DMS53 (cell line): ENCODE measurements around the gene HPCAL1.

Experiments
- DNase-seq: peaks from one replicate; lab custom pipeline; 2025; lab: John Stamatoyannopoulos, UW

HPCAL1 gene

GRCh38 chr2:10355471-10356438 lies 53.1 kb downstream of the HPCAL1 start:
- DNase-seq: peak; percentile 61

- peak; percentile 19 for DNase-seq
These were observed 53.7 kb downstream of the HPCAL1 start for GRCh38 chr2:10356439-10356811.

- no peak for DNase-seq
These were observed 54.8 kb downstream of the HPCAL1 start for GRCh38 chr2:10357193-10358169.

GRCh38 chr2:10359246-10359645 lies 56.5 kb downstream of the HPCAL1 start:
- DNase-seq: no peak

- no peak for DNase-seq
These were observed 57.1 kb downstream of the HPCAL1 start for GRCh38 chr2:10359731-10360329.

- no peak for DNase-seq
These were observed 57.8 kb downstream of the HPCAL1 start for GRCh38 chr2:10360460-10360849.

- DNase-seq: no peak
These were observed 58.3 kb downstream of the HPCAL1 start for GRCh38 chr2:10360850-10361588.

- no peak for DNase-seq
These were observed 59.6 kb downstream of the HPCAL1 start for GRCh38 chr2:10362096-10362897.

GRCh38 chr2:10362898-10363454 lies 60.3 kb downstream of the HPCAL1 start:
- DNase-seq: no peak

- no peak for DNase-seq
These were observed 61.3 kb downstream of the HPCAL1 start for GRCh38 chr2:10363861-10364610.

GRCh38 chr2:10365412-10365811 lies 62.7 kb downstream of the HPCAL1 start:
- DNase-seq: no peak

GRCh38 chr2:10366601-10367270 lies 64.0 kb downstream of the HPCAL1 start:
- no peak for DNase-seq

- no peak for DNase-seq
These were observed 65.1 kb downstream of the HPCAL1 start for GRCh38 chr2:10367472-10368439.

GRCh38 chr2:10368491-10369231 lies 66.0 kb downstream of the HPCAL1 start:
- no peak for DNase-seq

GRCh38 chr2:10369269-10370255 lies 66.9 kb downstream of the HPCAL1 start:
- peak; percentile 32 for DNase-seq

- DNase-seq: no peak
These were observed 67.7 kb downstream of the HPCAL1 start for GRCh38 chr2:10370390-10370789.
